HG03342 (cell line): Measurements from ENCODE around the gene PRPSAP2.
A peak's percentile ranks its signal among the peaks of the same experiment; 100 is the strongest.
"Not testable (repeated sequence)": the region's sequence is repeated elsewhere in the genome, so short reads cannot be mapped to it uniquely, and the experiment has no call there.

Source experiments
- ATAC-seq: cut with Tn5 transposase; IDR thresholded peaks from one replicate; pipeline ENCODE4 v1.9.1; 2021; ENCODE audit warnings: mild to moderate bottlenecking, moderate library complexity; ENCODE audit not compliant: unreplicated experiment

The PRPSAP2 gene

DNA sequence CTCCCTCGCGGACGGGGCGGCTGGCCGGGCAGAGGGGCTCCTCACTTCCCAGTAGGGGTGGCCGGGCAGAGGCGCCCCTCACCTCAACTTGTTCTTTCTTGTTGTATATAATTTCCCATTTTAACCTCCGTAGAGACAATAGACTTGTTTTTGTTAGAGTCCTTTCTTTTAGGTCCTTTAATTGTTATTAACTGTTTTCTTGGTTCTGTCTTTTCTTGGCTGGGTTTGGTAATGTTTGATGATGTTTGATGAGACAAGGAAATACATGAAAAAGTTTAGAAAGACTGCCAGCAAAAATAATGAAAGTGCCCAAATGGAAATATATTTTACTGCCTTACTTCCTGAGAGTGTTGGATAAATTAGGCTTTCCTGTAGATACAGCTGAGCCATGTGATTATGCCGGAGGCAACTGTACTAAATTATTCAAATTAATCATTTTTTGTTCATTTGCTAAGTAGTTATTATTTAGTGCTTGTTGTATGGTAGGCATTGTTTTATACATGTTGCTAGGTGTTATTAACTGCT is 30.9 kb downstream of the PRPSAP2 start:
- ATAC-seq, result no peak

DNA sequence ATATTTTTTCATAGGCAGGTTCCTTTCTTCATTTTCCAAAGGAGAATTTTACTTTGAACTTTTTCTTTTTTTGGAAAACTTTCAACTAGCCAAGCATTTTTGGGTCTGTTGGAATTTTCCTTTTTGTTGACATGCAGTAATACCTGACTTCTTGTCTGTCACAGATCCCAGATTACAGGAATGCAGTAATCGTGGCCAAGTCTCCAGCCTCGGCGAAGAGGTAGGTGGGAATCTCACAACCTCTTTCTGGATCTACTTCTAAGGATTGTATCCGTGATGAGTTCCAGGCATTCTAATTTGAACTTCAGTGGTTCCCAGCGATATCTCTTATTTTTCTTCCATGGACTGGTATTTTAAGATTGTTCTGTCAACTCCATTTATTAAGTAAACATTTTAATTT is 31.7 kb downstream of the PRPSAP2 start:
- ATAC-seq, result no peak

DNA sequence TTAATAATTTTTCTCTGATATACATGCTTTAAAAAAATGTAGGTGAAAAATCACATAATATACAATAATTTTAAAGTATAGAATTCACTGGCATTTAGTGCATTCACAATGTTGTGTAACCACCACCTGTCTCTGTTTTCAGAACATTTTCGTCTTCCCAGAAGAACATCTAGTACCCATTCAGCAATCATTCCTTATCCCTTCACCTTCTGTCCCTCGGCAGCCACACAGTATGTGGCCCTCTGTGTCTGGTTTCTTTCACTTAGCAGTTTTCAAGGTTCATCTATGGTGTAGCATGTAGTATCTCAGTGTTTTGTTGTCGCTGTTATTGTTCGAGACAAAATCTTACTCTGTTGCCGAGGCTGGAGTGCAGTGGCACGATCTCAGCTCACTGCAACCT is 33.6 kb downstream of the PRPSAP2 start:
- no peak for ATAC-seq

DNA sequence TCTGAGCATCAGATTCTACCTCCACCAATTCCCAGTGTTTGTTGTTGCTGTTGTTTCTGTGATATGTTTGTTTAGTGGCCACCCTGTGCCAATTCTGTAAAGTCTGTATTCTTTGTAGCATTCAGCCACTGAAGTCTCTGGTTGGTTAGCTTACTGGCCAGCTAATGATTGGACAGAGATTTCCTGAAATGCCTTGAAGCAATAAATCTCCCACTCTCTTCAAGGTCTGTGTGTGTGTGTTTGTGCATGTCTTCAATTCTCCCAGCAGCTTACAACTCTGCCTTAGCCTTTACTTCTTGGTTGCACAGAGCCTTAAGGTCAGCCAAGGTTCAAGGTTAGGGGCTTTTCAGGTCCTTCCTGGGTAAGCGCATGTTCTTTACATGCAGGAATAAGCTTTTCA is 38.2 kb downstream of the PRPSAP2 start:
- no peak for ATAC-seq

DNA sequence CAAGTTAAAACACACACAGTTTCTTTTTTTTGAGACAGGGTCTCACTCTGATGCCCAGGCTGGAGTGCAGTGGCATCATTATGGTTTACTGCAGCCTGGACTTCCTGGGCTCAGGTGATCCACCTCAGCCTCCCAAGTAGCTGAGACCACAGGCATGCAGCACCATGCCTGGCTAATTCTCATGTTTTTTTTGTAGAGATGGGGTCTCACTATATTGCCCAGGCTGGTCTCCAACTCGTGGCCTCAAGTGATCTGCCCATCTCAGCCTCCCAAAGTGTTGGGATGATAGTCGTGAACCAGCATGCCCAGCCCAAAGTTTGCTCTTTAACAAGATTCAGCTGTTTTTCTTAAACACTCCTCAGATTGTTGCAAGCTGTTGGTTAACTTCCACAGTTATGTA is 39.0 kb downstream of the PRPSAP2 start:
- no peak for ATAC-seq

DNA sequence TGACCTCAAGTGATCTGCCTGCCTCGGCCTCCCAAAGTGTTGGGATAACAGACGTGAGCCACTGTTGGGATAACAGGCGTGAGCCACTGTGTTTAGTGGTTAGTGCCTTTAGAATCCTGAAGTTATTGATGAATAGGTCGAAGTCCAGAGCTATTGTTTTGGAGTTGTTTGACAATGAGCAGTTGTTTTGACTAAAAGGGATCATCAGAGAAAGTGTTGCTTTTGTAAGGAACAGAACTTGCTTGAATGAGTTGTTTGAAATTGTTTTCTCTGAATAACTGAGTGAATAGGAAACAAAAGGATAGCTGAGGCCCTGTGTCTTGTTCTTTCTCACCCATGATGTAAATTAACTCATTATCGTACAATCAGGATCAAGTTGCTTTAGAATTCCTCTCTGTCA is 46.6 kb downstream of the PRPSAP2 start:
- ATAC-seq, result no peak

DNA sequence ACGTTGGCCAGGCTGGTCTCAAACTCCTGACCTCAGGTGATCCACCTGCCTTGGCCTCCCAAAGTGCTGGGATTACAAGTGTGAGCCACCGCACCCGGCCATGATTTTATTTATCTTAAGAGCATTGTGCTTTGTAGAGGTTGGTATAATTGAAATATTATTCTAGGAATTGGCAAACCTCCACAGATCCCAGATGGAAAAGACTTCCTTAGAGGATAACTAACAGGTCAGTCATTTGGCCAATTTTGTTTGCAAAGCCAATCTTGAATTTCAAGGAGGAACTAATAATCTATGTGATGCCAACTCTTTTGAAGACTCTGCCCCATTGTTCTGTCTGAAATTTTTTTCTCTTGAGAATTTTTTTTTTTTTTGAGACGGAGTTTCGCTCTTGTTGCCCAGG is 47.3 kb downstream of the PRPSAP2 start:
- no peak for ATAC-seq

DNA sequence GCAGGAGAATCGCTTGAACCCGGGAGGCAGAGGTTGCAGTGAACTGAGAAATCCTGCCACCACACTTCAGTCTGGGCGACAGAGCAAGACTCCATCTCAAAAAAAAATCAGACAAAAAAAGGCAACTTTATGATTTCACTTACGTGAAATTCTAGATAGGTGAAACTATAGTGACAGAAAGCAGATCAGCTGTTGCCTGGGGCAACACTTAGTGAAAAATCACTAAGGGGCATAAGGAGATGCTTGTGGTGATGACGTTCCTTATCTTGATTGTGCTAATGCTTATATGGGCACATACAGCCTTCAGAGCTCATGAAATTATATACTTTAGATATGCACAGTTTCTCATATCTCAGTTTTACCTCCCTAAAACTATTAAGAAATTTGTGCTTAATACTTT is 52.4 kb downstream of the PRPSAP2 start:
- no peak for ATAC-seq

DNA sequence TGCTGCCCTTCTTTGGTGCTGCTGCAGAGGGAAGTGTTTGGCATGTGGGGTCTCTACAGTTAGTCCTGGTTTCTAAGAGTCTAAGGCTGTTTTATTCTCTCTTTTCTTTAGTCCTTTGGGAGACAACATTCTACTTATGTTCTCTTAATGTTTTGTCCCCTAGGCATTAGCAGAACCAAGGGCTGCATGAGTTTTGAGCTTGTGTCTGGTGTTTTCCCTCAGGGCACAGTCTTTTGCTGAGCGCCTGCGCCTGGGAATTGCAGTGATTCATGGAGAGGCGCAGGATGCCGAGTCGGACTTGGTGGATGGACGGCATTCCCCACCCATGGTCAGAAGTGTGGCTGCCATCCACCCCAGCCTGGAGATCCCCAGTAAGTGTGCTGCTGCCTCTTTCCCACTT is 53.0 kb downstream of the PRPSAP2 start:
- no peak for ATAC-seq

DNA sequence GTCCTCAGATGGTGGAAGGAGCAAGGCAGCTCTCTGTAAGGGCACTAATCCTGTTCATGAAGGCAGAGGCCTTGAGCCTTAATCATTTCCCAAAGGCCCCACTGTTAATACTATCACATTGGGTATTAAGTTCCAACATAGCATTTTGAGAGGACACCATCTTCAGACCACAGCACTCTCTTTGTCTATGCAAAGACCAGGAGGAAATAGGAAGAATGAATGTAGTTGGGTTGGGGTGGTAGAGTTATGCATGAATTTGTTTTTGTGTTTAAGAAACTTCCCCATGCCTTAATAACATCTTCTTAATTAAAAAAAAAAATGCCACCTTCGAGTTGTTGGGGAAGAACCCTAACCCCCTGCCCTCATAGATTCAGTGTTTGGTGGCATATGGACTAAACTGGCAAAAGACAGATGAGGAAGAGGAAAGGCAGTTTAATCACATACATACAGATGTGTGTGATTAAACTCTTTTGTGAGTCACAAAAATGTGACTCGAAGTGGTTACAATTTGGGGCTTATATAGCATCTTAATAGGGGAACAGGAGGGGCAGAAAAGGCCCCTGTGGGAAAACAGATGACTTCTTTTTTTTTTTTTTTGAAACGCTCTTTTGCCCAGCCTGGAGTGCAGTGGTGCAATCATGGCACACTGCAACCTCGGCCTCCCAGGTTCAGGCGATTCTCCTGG is 59.0 kb downstream of the PRPSAP2 start:
- no peak for ATAC-seq

DNA sequence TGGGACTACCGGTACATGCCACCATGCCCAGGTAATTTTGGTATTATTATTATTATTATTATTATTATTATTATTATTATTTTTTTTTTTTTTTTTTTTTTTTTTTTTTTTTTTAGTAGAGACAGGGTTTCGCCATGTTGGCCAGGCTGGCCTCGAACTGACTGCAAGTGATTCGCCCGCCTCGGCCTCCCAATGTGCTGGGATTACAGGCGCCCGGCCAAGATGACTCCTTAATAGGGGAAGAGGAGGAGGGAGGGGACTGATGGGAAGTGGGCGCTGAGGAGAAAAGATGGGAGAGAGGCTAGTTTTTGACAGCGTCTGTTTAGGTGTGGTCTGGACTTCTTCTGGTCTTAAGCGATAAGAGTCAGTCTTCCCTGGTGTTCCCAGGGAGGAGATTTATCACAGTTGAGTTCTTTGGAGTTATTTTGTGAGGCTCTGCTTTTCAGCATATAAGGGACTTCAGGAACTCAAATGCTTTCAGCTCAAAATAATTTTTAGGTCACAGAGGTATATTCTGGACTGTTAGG is 59.6 kb downstream of the PRPSAP2 start:
- no peak for ATAC-seq

DNA sequence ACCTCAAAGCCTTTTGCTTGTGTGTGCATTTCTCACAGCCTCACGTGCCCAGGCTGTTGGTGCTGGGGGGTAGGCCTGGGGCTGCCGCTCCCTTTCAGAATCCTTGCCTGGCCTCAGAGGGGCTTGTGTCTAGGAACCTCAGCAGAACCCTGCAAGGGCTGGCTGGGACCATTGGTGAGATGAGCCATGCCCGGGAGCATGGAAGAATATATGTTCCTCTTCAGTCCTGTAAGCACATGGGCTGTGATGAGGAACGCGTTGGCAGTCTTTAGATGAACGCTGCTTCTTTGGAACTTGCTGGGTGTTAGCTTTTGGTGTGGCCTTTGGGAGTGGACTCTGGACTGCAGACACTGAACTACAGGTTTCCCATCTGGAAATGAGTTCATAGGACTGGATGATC is 62.0 kb downstream of the PRPSAP2 start:
- no peak for ATAC-seq

DNA sequence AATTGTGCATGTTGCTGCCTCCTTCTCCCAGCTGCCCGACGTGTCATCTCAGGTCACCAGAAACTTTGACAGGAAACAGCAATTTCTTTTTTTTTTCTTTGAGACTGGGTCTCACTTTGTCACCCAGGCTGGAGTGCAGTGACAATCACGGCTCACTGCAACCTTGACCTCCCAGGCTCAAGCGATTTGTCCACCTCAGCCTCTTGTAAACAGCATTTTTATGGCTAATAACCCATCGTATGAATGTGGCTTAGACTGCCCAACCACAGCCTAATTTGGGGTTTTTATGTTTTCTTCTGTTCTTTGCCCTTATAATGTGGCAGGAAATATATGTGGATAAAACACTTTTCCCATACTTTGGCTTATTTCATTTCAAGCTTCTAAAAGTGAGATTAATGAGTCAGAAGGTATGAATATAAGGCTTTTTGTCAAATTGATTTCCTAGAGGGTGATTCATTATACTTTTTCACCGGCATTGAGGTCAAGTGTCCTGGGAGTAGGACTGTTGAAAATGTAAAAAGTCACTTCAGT is 63.0 kb downstream of the PRPSAP2 start:
- ATAC-seq, result no peak

DNA sequence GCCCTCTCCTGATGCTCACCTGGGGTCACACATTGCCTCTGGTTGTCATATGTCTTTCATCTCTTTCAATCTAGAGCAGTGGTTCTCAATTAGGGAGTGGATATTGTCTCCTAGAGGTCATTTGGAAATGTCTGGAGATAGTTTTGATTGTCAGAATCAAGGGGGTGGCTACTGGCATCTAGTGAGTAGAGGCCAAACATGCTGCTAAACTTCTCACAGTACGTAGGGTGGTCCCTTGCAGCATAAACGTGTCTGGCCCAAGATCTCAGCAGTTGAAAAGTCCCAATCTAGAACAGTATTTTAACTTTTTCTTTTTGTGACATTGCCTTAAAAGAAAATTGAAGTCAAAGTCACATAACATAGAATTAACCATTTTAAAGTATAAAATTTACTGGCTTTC is 63.6 kb downstream of the PRPSAP2 start:
- no peak for ATAC-seq

DNA sequence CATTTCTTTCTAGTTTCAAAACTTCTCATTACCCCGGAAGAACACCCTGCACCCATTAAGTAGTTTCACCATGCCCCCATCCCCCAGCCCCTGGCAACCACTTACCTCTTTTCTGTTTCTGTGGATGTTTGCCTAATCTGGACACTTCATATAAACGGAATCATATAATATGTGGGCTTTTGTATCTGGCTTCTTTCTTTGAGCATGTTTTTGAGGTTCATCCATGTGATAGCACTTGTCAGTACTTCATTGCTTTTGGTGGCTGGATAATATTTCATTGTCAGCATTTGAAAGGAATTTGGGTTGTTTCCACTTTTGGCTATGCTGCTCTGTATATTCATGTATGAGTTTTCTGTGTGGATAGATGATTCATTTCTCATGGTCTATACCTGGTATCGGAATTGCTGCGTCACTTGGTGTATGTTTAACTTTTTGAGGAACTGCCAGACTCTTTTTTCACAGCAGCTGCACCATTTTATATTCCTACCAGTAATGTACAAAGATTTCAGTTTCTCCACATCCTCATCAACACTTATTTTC is 64.1 kb downstream of the PRPSAP2 start:
- peak; percentile 67 for ATAC-seq

DNA sequence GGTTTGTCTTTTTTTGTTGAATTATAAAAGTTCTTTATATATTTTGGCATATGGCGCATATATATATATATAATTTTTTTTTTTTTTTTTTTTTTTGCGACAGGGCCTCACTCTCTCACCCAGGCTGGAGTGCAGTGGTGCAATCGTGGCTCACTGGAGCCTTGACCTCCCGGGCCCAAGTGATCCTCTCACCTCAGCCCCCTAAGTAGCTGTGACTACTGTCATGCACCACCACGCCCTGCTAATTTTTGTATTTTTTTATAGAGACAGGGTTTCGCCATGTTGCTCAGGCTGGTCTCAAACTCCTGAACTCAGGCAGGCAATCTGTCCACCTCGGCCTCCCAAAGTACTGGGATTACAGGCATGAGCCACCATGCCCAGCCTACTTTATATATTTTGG is 64.7 kb downstream of the PRPSAP2 start:
- ATAC-seq, result not testable (repeated sequence)

DNA sequence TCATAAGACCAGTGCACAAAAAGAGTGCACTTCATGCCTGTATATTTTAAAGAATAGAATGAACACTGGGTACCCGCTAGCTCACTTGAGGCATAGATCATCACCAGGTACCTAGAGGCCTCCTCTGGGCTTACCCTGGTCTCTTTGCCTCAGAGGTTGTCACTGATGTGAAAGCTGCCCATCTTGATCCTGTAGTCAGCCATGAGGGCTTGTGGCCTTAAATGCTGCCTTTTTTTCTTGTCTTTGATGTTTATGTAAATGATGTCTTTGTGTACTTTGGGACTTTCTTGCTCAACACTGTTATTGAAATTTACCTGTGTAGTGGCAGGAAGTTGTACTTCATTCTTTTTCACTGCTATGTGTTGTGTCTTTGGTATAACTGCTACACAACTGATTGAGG is 67.3 kb downstream of the PRPSAP2 start:
- no peak for ATAC-seq

DNA sequence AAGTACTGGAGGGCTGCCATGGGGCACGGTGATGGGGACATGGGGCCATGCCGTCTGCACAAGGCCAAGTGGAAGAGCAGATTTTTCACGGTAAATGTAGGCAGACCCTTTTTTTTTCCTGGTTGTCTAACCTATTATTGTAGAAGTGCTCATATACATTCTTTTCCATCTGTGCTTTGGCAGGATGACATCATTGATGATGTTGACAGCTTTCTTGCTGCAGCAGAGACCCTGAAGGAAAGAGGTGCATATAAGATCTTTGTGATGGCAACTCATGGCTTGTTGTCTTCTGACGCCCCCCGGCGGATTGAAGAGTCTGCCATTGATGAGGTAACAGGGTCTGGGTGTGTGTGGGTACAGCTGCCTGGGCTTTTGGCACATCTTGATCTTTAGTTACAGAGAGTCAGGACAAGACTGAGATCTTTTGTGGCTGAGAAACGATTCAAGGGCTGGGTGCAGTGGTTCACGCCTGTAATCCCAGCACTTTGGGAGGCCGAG is 70.7 kb downstream of the PRPSAP2 start:
- no peak for ATAC-seq

DNA sequence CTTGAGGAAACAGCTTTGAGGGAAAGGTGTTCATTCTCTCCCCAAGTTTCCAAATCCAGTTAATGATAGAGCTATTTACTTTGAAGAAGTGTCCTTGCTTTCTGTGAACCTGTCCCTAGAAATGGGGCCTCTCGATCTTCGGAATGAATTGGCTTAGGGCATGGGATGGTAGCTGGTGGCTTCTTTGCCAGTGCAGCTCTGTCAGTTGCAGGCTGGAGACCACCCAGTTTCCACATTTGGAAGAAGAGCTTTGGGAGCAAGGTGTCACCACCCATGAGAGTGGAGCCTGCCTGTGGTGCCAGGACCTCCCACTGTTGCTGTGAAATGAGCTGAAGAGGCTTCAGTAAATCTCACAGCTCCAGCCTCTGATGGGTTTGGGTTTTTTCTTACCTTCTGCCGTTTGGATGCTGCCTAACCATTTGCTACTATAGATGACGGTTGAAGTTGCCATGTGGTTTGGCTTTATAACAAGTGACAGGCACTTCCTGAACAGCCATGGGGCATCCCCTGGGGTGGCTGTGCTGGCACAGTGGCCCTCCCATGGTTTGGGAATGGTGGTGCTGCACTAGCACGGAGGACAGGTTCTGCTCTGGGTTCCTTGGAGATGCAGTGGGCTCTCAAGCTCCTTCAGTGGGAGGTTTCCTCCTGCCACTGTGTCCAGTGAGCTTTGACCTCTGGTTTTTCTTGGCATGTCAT is 74.6 kb downstream of the PRPSAP2 start:
- ATAC-seq, result no peak

DNA sequence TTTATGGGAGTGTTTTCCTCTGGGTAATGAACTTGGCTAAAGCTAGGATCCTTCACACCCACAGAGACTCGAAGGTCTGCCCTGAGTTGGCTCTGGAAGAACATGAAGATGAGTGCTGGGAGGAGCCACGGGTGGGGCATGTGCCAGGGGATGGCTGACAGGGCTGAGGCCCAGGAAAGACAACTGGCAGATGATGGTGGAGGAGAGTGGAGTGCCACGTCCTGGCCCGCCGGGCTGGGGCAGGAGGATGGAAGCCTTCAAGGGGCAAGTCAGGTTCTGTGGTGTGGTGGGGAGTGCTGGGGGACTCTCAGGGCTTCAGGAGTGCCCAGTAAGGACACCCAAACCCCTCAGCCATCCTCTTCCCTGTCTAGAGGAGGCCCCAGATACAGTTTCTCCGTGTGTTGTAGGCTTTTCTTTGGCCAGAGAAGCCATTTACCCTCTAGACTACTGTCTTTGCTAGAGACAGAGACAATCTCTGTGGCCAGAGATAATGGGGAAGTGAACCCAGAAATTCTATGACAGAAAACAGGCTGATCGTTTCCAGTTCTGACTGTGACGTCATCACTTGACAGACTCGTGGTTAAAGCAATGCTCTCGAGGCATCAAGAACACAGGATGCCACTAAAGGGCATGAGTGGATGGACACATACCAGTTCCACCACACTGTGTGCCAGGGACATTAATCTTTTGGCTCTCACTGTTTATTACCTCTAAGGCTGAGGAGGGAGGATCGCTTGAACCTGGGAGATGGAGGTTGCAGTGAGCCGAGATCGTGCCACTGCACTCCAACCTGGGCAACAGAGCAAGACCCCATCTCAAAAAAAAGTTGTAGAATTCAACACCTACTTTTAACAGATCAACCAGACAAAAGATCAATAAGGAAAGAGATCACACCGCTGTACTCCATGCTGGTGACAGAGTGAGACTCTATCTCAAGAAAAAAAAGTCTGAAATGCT is 75.4 kb downstream of the PRPSAP2 start:
- ATAC-seq, result no peak
